Effector CD8-positive, alpha-beta T cell (primary cell): ENCODE results near the gene CA4.
"Not testable (repeated sequence)": the region's sequence is repeated elsewhere in the genome, so short reads cannot be mapped to it uniquely, and the experiment has no call there.

Experiments
- DNase-seq: peaks from one replicate; lab custom pipeline; 2025; lab: John Stamatoyannopoulos, UW
- total RNA-seq, 4 experiments: gene quantifications; one replicate each; lab custom pipeline; 2026; lab: John Stamatoyannopoulos, UW

The CA4 gene
- 0 reads per million in 4 experiments for total RNA-seq

DNA sequence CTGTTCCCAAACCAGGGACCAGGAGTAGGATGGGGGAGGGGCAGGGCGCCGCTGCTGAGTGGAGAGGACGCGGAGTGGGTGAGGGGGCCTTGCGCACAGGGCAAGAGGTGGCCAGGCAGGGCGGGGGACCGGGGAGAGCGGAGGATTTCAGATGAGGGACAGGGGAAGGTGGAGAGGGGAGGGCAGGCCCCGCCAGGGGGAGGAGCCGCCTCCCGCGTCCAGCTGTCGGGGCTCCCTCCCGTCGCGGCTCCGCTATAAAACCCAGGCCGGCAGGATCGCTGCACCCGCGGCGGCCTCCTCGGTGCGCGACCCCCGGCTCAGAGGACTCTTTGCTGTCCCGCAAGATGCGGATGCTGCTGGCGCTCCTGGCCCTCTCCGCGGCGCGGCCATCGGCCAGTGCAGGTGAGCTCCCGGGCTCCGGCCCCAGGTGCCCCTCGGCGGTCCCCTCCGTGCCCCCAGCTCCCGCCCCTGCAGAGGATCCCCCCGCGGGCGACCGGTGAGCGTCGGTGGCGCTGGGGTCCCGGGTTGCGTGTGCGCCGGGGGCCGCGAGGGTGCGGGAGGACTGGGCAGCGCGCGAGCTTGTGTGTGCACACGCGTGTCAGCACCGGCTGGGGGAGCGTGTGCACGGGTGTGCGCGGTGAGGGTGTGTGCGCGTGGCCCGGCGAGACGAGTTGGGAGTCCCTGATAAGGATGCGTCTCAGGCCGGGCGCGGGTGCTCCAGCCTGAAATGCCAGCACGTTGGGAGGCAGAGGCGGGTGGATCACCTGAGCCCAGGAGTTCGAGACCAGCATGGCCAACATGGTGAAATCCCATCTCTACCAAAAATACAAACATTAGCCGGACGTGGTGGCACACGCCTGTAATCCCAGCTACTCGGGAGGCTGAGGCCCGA, at the start of gene CA4:
Gene CA4 (plus strand): TSS at position 283 of the 892 bp plus-strand sequence. CDS start 62 bp downstream, at position 345.
- no peak for DNase-seq

GRCh38 chr17:60100577-60100976, 49.2 kb upstream of the CA4 start:
- DNase-seq, result not testable (repeated sequence)

- not testable (repeated sequence) for DNase-seq
Measured at GRCh38 chr17:60102015-60102631, 47.6 kb upstream of the CA4 start.

GRCh38 chr17:60102632-60103096, 47.1 kb upstream of the CA4 start:
- DNase-seq, result no peak

GRCh38 chr17:60103957-60104356, 45.8 kb upstream of the CA4 start:
- no peak for DNase-seq

DNA sequence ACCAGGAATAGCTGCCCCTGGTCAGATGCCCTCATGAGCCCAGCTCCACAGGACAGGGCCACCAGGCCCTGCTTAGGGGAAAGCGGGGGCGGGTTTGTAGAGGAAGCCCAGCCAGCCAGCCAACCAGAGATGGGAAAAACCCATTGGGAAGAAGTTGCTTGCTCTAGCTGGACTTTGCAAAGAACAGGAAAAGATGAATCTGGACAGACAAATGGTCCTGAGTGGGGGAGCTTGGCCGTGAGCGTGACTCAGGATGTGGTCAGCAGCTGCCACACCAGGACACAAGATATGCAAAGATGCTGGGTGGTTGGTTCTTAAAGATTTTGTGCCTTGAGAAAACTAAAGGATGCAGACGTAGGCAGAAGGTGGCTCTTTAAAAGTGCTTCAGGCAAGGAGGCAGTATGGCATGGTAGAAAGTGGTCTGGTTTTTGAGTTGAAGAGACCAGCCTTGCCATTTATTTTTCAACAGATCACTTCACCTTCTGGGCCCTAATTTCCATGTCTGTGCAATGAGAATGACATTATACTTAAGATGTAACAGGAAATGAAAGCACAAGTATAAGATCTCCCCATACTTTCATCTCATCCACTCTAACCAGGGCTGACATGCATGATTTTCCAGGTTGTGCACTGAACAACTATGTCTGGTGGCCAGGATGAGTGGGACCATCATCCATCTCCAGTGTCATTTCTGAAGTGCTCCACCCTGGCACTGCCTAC, 43.3 kb upstream of the CA4 start:
- DNase-seq, result no peak

- DNase-seq, result no peak
Measured at GRCh38 chr17:60107526-60108257, 42.1 kb upstream of the CA4 start.

GRCh38 chr17:60108309-60108708, 41.5 kb upstream of the CA4 start:
- not testable (repeated sequence) for DNase-seq

DNA sequence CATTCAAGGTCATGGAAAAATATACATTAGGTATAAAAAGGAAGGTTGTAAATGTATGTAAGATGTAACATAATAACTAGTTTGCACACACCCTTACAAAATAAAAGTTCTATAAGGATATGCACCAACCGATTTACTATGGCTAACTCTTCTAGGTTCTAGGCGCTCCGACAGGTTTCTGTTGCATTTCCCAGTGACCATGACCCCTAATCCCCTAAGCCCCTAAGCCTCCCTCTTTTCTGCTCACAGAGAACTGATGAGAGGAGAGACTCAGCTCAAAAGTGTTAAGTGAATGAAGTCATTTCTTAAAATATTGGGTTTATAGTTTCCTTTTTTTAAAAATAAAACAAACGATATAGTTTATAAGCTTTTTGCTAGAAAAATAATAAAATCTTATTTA, 41.1 kb upstream of the CA4 start:
- no peak for DNase-seq

- no peak for DNase-seq
Measured at GRCh38 chr17:60109161-60109560, 40.6 kb upstream of the CA4 start.

- DNase-seq, result no peak
Measured at GRCh38 chr17:60110586-60110985, 39.2 kb upstream of the CA4 start.

DNA sequence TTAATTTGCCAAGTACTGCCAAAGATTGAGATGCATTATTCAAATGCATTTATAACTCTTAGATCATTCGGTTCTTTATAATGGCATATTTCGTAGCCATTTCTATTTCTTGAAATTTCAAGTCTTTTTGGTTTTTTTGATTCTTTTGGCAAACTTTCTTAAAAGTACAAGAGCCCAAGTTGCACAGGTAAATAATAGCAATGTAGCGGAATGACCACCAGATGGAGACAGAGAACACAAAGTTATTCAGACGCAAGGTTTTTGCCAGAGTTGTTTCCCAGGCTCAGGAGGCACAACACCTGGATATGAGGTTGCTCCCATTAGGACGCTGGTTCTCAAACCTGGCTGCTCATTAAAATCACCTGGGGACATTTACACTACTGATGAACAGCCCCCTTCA, 38.1 kb upstream of the CA4 start:
- DNase-seq, result not testable (repeated sequence)

DNA sequence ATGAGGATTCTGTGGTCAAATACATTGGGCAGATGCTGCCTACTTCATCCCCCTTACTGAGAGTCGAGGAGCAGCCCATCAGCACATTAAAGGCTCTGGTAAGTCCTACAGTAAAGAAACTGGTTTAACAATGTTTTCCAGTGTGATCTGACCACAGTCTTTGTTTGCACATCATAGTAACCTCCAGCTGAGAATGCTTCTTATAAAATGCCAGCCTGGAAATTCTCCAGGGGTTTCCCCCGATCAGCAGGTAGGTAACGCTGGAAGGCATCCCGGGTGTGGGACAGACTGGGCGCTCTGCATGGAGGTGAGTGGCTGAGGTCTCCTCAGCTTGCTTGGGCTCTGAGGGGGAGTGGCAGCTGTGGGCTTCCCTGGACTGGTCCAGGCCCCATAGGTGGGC, 34.4 kb upstream of the CA4 start:
- DNase-seq, result not testable (repeated sequence)

GRCh38 chr17:60116196-60116595, 33.6 kb upstream of the CA4 start:
- not testable (repeated sequence) for DNase-seq

- DNase-seq, result not testable (repeated sequence)
Measured at GRCh38 chr17:60119162-60119561, 30.6 kb upstream of the CA4 start.

GRCh38 chr17:60119807-60120748, 29.7 kb upstream of the CA4 start:
- not testable (repeated sequence) for DNase-seq

GRCh38 chr17:60127068-60128064, 22.4 kb upstream of the CA4 start:
- DNase-seq, result no peak

DNA sequence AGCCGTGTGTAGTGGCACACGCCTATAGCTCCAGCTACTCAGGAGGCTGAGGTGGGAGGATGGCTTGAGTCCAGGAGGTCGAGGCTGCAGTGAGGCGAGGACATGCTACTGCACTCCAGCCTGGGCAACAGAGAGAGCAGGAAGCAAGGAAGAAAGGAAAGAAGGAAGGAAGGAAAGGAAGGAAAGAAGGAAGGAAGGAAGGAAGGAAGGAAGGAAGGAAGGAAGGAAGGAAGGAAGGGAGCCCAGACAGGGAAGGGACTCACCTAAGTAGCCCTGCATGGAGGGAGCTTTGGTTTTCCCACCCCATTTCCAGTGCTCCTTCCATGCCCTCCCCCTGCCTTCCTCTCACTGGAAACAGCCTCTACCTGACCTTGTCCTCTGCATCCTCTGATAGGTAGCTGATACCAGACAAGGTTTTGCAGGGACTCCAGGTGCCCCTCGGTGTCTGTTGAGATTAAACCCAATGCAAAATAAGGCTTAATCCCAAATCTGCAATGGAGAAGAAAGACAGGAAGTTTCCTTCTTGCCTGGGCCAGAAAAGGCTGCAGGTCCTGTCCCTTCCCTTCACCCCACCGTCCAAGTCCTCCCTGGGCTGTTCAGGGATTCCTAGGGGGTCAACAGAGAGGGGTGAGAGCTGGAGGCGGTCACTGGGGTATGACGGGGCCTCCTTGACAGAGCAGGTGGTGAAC, 21.5 kb upstream of the CA4 start:
- DNase-seq, result no peak

DNA sequence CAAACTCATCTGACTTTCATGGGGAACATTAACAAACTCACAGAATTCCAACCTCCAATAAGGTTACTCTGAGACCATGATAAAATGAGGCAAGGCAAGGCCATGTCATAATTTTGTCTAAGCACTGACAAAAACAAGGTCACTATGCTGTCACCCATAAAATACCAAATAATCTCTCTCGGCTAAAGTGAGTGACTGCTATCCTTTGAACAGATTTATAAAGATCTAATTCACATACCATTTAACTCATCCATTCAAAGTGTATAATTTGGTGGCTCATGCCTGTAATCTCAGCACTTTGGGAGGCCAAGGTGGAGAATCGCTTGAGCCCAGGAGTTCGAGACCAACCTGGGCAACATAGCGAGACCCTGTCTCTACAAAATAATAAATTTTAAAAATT, 20.6 kb upstream of the CA4 start:
- no peak for DNase-seq
